H1 (cell line): Measurements from ENCODE around the gene FGF14. TPM values are rescaled to one million over a fixed set of nuclear protein-coding genes. Genes with fewer than 3 reads are reported as not detected.

ENCODE experiments used
- CTCF ChIA-PET: fragments of 300-600 bp; sonication (Branson Sonifier 250); formaldehyde crosslinking; loops from one replicate; lab custom pipeline; 2021; ENCODE audit not compliant: partially characterized antibody; lab: Charles Lee
- POLR2A ChIA-PET: fragments of 300-600 bp; sonication (Branson Sonifier 250); formaldehyde crosslinking; loops from one replicate; lab custom pipeline; 2021; ENCODE audit warnings: inconsistent platforms; ENCODE audit not compliant: partially characterized antibody; lab: Charles Lee
- DNase-seq, 2 experiments: peaks; one replicate each; pipeline versions ENCODE4 v3.0.0 to v3.0.0-alpha.2; 2010 to 2022; ENCODE audit warnings: low spot score in 2 of 2, low read depth in 1 of 2, mixed read lengths in 1 of 2
- FAIRE-seq: peaks from 2 replicates; lab custom pipeline; 2011; peaks lifted over from hg19 to GRCh38; lab: Jason Lieb, UNC
- H2AFZ ChIP-seq: 2 replicates; pipeline ENCODE4 v1.8.1; 2012; ENCODE audit warnings: low read length, inconsistent platforms
- H2AK5ac ChIP-seq: 2 replicates; pipeline ENCODE4 v1.6.1; 2013; ENCODE audit warnings: low read depth, low read length
- H2BK120ac ChIP-seq: replicated peaks from 2 replicates; pipeline ENCODE3; 2013; ENCODE audit warnings: low read depth, low read length, inconsistent platforms
- H2BK12ac ChIP-seq: 2 replicates; pipeline ENCODE4 v1.6.1; 2013; ENCODE audit warnings: low read depth, low read length
- H2BK15ac ChIP-seq: 2 replicates; pipeline ENCODE4 v1.6.1; 2013; ENCODE audit warnings: low read length
- H2BK20ac ChIP-seq: 2 replicates; pipeline ENCODE4 v1.6.1; 2013; ENCODE audit warnings: low read length
- H2BK5ac ChIP-seq: 2 replicates; pipeline ENCODE4 v1.6.1; 2013; ENCODE audit warnings: low read depth, low read length
- H3K14ac ChIP-seq: 2 replicates; pipeline ENCODE4 v1.6.1; 2013; ENCODE audit warnings: inconsistent platforms; ENCODE audit not compliant: insufficient read length
- H3K18ac ChIP-seq: 2 replicates; pipeline ENCODE4 v1.6.1; 2013; ENCODE audit warnings: low read length; ENCODE audit errors: extremely low read depth
- H3K23ac ChIP-seq: 2 replicates; pipeline ENCODE4 v1.6.1; 2013; ENCODE audit warnings: inconsistent platforms; ENCODE audit not compliant: insufficient read length
- H3K23me2 ChIP-seq: 2 replicates; pipeline ENCODE4 v1.6.1; 2013; ENCODE audit warnings: low read depth, low read length
- H3K27ac ChIP-seq: 2 replicates; pipeline ENCODE4 v1.6.1; 2011; ENCODE audit warnings: low read depth, low read length, inconsistent platforms
- H3K27me3 ChIP-seq, 4 experiments: replicated peaks in 1 of 4; 1 replicate in 1 of 4; 2 replicates in 3 of 4; pipeline versions ENCODE4 v1.6.1 to v1.8.1; 2011 to 2013; ENCODE audit warnings: low read length in 3 of 4, mild to moderate bottlenecking in 3 of 4, inconsistent platforms in 2 of 4, mixed read lengths in 2 of 4, moderate library complexity in 1 of 4; ENCODE audit not compliant: control insufficient read depth in 3 of 4, insufficient read depth in 3 of 4; ENCODE audit errors: extremely low read depth in 1 of 4
- H3K36me3 ChIP-seq, 4 experiments: 2 replicates each; pipeline versions ENCODE4 v1.6.1 to v1.8.1; 2011 to 2013; ENCODE audit warnings: mild to moderate bottlenecking in 4 of 4, low read length in 3 of 4, moderate library complexity in 2 of 4, control low read depth in 1 of 4, inconsistent platforms in 1 of 4; ENCODE audit not compliant: insufficient read depth in 4 of 4, control insufficient read depth in 2 of 4
- H3K4ac ChIP-seq: replicated peaks from 2 replicates; pipeline ENCODE3; 2013; ENCODE audit warnings: low read length, low read depth, mixed read lengths, inconsistent platforms; ENCODE audit not compliant: insufficient read length
- H3K4me1 ChIP-seq, 4 experiments: replicated peaks in 1 of 4; 1 replicate in 1 of 4; 2 replicates in 3 of 4; pipeline versions ENCODE4 v1.6.1 to v1.8.1; 2011 to 2013; ENCODE audit warnings: low read length in 3 of 4, inconsistent platforms in 2 of 4, mixed read lengths in 1 of 4; ENCODE audit not compliant: insufficient read depth in 4 of 4, control insufficient read depth in 3 of 4
- H3K4me2 ChIP-seq, 2 experiments: 2 replicates each; pipeline versions ENCODE4 v1.6.1 to v1.8.1; 2011 to 2013; ENCODE audit warnings: low read depth in 2 of 2, low read length in 2 of 2, control low read depth in 1 of 2, inconsistent platforms in 1 of 2, mild to moderate bottlenecking in 1 of 2; ENCODE audit not compliant: insufficient read depth in 1 of 2
- H3K4me3 ChIP-seq, 4 experiments: fragments of 200-600, 300-600 bp in 1 of 4; sonication (generic), shearing (Covaris generic), sonication (Bioruptor Twin) in 1 of 4; 2 replicates each; pipeline versions ENCODE4 v1.5.1 to v1.8.1; 2011 to 2016; ENCODE audit warnings: low read length in 4 of 4, low read depth in 3 of 4, control low read depth in 2 of 4, inconsistent platforms in 2 of 4, mild to moderate bottlenecking in 2 of 4, mixed read lengths in 1 of 4, moderate library complexity in 1 of 4; ENCODE audit not compliant: insufficient read depth in 2 of 4; ENCODE audit errors: extremely low read depth in 1 of 4
- H3K56ac ChIP-seq: replicated peaks from 2 replicates; pipeline ENCODE3; 2013; ENCODE audit warnings: low read depth, mild to moderate bottlenecking, mixed read lengths, low read length, inconsistent platforms; ENCODE audit not compliant: insufficient read length
- H3K79me1 ChIP-seq: 2 replicates; pipeline ENCODE4 v1.6.1; 2013; ENCODE audit warnings: low read depth, low read length, control low read depth
- H3K79me2 ChIP-seq, 2 experiments: 2 replicates each; pipeline versions ENCODE4 v1.6.1 to v1.8.1; 2012 to 2013; ENCODE audit warnings: low read length in 2 of 2, mild to moderate bottlenecking in 2 of 2, inconsistent platforms in 1 of 2; ENCODE audit not compliant: insufficient read depth in 2 of 2, control insufficient read depth in 1 of 2
- H3K9ac ChIP-seq, 4 experiments: replicated peaks in 1 of 4; 1 replicate in 1 of 4; 2 replicates in 3 of 4; pipeline versions ENCODE4 v1.6.1 to v1.8.1; 2011 to 2013; ENCODE audit warnings: low read depth in 3 of 4, low read length in 3 of 4, control low read depth in 2 of 4, mild to moderate bottlenecking in 2 of 4, moderate library complexity in 2 of 4, inconsistent platforms in 1 of 4; ENCODE audit errors: extremely low read depth in 1 of 4
- H3K9me3 ChIP-seq, 2 experiments: 2 replicates each; pipeline versions ENCODE4 v1.6.1 to v1.8.1; 2012 to 2013; ENCODE audit warnings: mild to moderate bottlenecking in 2 of 2, moderate library complexity in 2 of 2, control low read depth in 1 of 2, inconsistent platforms in 1 of 2, low read depth in 1 of 2, low read length in 1 of 2, mixed read lengths in 1 of 2; ENCODE audit not compliant: insufficient read depth in 2 of 2
- H4K20me1 ChIP-seq, 2 experiments: replicated peaks in 1 of 2; 2 replicates each; pipeline versions ENCODE3 to v1.8.1; 2011 to 2013; ENCODE audit warnings: inconsistent platforms in 2 of 2, low read length in 2 of 2, mild to moderate bottlenecking in 1 of 2; ENCODE audit not compliant: insufficient read depth in 2 of 2, control insufficient read depth in 1 of 2
- H4K5ac ChIP-seq: 2 replicates; pipeline ENCODE4 v1.6.1; 2013; ENCODE audit warnings: low read length, low read depth, mixed read lengths, inconsistent platforms; ENCODE audit not compliant: insufficient read length
- H4K8ac ChIP-seq: 2 replicates; pipeline ENCODE4 v1.8.0; 2013; ENCODE audit warnings: mild to moderate bottlenecking, moderate library complexity, low read length, inconsistent platforms; ENCODE audit not compliant: insufficient read depth; ENCODE audit errors: extremely low read depth
- H4K91ac ChIP-seq: replicated peaks from 2 replicates; pipeline ENCODE3; 2013; ENCODE audit warnings: low read length, mixed read lengths, inconsistent platforms; ENCODE audit not compliant: insufficient read length
- KDM5A ChIP-seq: fragments of 200-600 bp; IDR thresholded peaks from 2 replicates; pipeline ENCODE4 v1.7.1; 2012; ENCODE audit warnings: mild to moderate bottlenecking, low read length, inconsistent platforms, mixed read lengths
- POLR2A ChIP-seq, 2 experiments: IDR thresholded peaks; 1 replicate in 1 of 2; 2 replicates in 1 of 2; pipeline ENCODE4 v1.6.1; 2011; ENCODE audit warnings: low read depth in 2 of 2, low read length in 2 of 2, mild to moderate bottlenecking in 2 of 2; ENCODE audit errors: control extremely low read depth in 1 of 2
- SAP30 ChIP-seq: fragments of 300-600 bp; sonication (generic); IDR thresholded peaks from 2 replicates; pipeline ENCODE4 v1.7.1; 2012; ENCODE audit warnings: low read length, moderate library complexity, mild to moderate bottlenecking, inconsistent platforms; ENCODE audit not compliant: insufficient read depth, insufficient replicate concordance
- TAF1 ChIP-seq: IDR thresholded peaks from 2 replicates; pipeline ENCODE4 v1.6.1; 2011; ENCODE audit warnings: mild to moderate bottlenecking, low read depth, low read length
- WGBS, 2 experiments: shearing (Covaris generic) in 1 of 2; methylation state at CpG; one replicate each; pipeline versions ENCODE4 v1.1.6 to v1.1.7; 2013 to 2015; ENCODE audit warnings: low lambda C conversion rate in 2 of 2, mixed read lengths in 2 of 2, inconsistent platforms in 1 of 2, low coverage in 1 of 2, missing lambda C conversion rate in 1 of 2; ENCODE audit not compliant: insufficient replicate concordance in 2 of 2, insufficient coverage in 1 of 2, insufficient read length in 1 of 2; ENCODE audit errors: extremely low coverage in 1 of 2, missing lambda C conversion rate in 1 of 2; 5-methylcytosine and 5-hydroxymethylcytosine counted together
- polyA plus RNA-seq, 7 experiments: library from polyadenylated mRNA; depleted of rRNA in 3 of 7; stranded (reverse) in 5 of 7; unstranded in 2 of 7; fragments of >200 nt in 5 of 7; fragments of 200-250 nt in 2 of 7; gene quantifications; 1 replicate in 5 of 7; 2 replicates in 1 of 7; 4 replicates in 1 of 7; pipeline versions ENCODE4 v1.2.1 to v1.2.3, GENCODE V29; 2011 to 2013; ENCODE audit warnings: missing spikeins in 2 of 7, mixed read lengths in 2 of 7
- total RNA-seq: library from RNA; stranded (reverse); fragmentation: NEBNext Ultra II Directional; extraction: Animal tissue kit (Norgen Biotek cat#: 25700); gene quantifications from 2 replicates; pipeline ENCODE4 v1.2.1, GENCODE V29; 2021

FGF14 gene
- total and polyA plus RNA-seq, 2 of the 8 experiments (the other 6 are each of a cell fraction or from before 2014, with no cell fraction given), result 0.05 to 0.58 TPM

DNA sequence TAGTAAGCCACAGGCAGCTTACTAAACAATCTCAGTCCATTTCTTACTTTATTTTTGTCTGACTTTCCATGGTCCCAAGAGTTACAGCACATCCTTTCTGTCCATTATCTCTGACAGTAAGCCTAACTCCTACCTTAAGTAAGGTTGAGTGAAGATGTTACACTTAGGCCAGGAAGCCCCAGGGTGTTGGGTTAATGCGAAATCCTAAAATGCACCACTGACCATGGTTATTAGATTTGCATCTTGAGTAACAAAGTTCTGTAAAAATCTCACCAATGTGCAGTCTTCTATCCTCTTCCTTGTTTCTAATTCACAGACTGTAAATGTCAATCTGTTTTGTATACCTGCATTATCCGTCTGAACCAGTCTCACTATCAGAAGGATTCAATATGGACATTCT, 462.5 kb downstream of the FGF14 start:
- no peak overlapping the region for H3K27ac ChIP-seq
- no peaks in the 10 kb centered on the region for H3K4me1 ChIP-seq
- POLR2A ChIA-PET, result no interaction called here
- no peaks in the 10 kb centered on the region for H3K9me3 ChIP-seq
- H2AFZ ChIP-seq, result no peak overlapping the region
- no peak overlapping the region for H2AK5ac ChIP-seq
- no peak overlapping the region for H3K9ac ChIP-seq
- DNase-seq (no peak), FAIRE-seq (no peak)
- H3K79me1 ChIP-seq, result no peaks in the 10 kb centered on the region
- H3K4ac ChIP-seq, result no peak overlapping the region
- no peak overlapping the region for H3K4me3 ChIP-seq
- H2BK12ac ChIP-seq, result no peak overlapping the region
- H4K20me1 ChIP-seq, result no peaks in the 10 kb centered on the region
- WGBS, 2 experiments, result 48% methylated on average over 2 of the region's 2 CpGs; no CpG with 5 or more reads in 1 of the 2 experiments
- CTCF ChIA-PET, result interaction anchor here (0.9 to 1.9 kb wide), 6 partner anchors 12 to 212 kb away, joined by 3 to 7 read pairs (median 5); no protein-coding TSS in a partner anchor
- H2BK15ac ChIP-seq, result no peak overlapping the region
- no peaks in the 10 kb centered on the region for H3K23me2 ChIP-seq
- H4K8ac ChIP-seq, result no peak overlapping the region
- TF ChIP-seq TAF1 (no peak), POLR2A (IDR thresholded peaks at IDR 0.05; ENCODE audit: control extremely low read depth in 1 of 2, low read depth in 2 of 2, low read length in 2 of 2) (no peak), KDM5A (no peak), SAP30 (no peak)
- H4K91ac ChIP-seq, result no peak overlapping the region
- no peaks in the 10 kb centered on the region for H3K36me3 ChIP-seq
- no peak overlapping the region for H4K5ac ChIP-seq
- no peak overlapping the region for H3K4me2 ChIP-seq
- H3K14ac ChIP-seq, result no peak overlapping the region
- H3K23ac ChIP-seq, result no peak overlapping the region
- H2BK5ac ChIP-seq, result no peak overlapping the region
- H3K18ac ChIP-seq, result no peak overlapping the region
- no peak overlapping the region for H2BK120ac ChIP-seq
- no peak overlapping the region for H3K56ac ChIP-seq
- no peaks in the 10 kb centered on the region for H3K79me2 ChIP-seq
- H3K27me3 ChIP-seq, result no peaks in the 10 kb centered on the region
- no peak overlapping the region for H2BK20ac ChIP-seq
